Erythroblast (primary cell): ENCODE data around the gene ADTRP.

Experiments used
- GATA1 ChIP-seq: IDR thresholded peaks from 2 replicates; pipeline ENCODE4 v1.6.1; 2011; ENCODE audit warnings: low read depth, mild to moderate bottlenecking, control low read depth, low read length, moderate library complexity
- POLR2A ChIP-seq: IDR thresholded peaks from 2 replicates; pipeline ENCODE4 v1.6.1; 2011; ENCODE audit warnings: mild to moderate bottlenecking, low read length

GRCh38 chr6:11730641-11731040, 48.0 kb downstream of the ADTRP start:
- TF ChIP-seq POLR2A: no peak
- TF ChIP-seq GATA1: no peak
